Subcutaneous adipose tissue (tissue), 4 donors: ENCODE data around the gene DNAH6. TPM values are rescaled to one million over a fixed set of nuclear protein-coding genes. Genes with fewer than 3 reads are reported as not detected.

Experiments
- CTCF ChIP-seq: fragments of 450-650 bp; IDR thresholded peaks from one replicate; pipeline ENCODE4 v1.5.1; 2016; ENCODE audit warnings: low read depth, mild to moderate bottlenecking, control low read depth, antibody characterized with exemption, moderate library complexity
- total RNA-seq, 4 donors: library from RNA; depleted of rRNA; stranded (reverse); fragments of >200 nt; gene quantifications; one replicate each; pipeline ENCODE4 v1.1.0, GENCODE V29; 2016

DNAH6 gene
- total RNA-seq, 4 donors from 2014 or later, result 0.49 to 2.4 (median 1.2) TPM

- TF ChIP-seq CTCF, result no peak
Observed at GRCh38 chr2:84847326-84848050, 331.2 kb downstream of the DNAH6 start.

GRCh38 chr2:84849271-84849952, 333.1 kb downstream of the DNAH6 start:
- no peak for TF ChIP-seq CTCF

DNA sequence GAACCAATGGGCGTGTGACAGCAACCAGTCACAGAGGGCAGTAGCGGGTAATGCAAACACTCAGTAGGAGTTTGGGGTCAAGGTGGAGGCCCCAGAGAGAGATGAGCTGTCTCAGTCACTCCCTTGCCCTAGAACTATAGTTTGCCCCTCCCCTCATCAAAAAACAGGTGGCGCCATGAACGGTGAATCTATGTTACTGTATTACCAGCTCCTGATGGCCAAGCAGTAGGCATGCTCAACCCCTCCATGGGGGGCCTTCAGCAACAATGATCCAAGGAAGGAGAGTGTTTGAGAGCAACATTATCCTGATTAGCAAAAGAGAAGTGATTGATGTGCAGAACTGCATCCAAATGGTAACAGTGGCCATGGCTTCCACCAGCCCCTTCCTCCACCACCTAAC, 334.2 kb downstream of the DNAH6 start:
- no peak for TF ChIP-seq CTCF

- TF ChIP-seq CTCF, result no peak
Observed at GRCh38 chr2:84851876-84852275, 335.6 kb downstream of the DNAH6 start.

GRCh38 chr2:84854850-84855249, 338.6 kb downstream of the DNAH6 start:
- no peak for TF ChIP-seq CTCF

GRCh38 chr2:84855731-84856130, 339.4 kb downstream of the DNAH6 start:
- no peak for TF ChIP-seq CTCF

GRCh38 chr2:84856787-84857186, 340.5 kb downstream of the DNAH6 start:
- TF ChIP-seq CTCF, result no peak
